GM19463 (cell line): ENCODE measurements around the gene TEP1.
"Not testable (repeated sequence)": the region's sequence is repeated elsewhere in the genome, so short reads cannot be mapped to it uniquely, and the experiment has no call there.

Source experiments
- ATAC-seq: cut with Tn5 transposase; IDR thresholded peaks from one replicate; pipeline ENCODE4 v1.9.1; 2021; ENCODE audit warnings: mild to moderate bottlenecking, moderate library complexity; ENCODE audit not compliant: unreplicated experiment

Gene TEP1

DNA sequence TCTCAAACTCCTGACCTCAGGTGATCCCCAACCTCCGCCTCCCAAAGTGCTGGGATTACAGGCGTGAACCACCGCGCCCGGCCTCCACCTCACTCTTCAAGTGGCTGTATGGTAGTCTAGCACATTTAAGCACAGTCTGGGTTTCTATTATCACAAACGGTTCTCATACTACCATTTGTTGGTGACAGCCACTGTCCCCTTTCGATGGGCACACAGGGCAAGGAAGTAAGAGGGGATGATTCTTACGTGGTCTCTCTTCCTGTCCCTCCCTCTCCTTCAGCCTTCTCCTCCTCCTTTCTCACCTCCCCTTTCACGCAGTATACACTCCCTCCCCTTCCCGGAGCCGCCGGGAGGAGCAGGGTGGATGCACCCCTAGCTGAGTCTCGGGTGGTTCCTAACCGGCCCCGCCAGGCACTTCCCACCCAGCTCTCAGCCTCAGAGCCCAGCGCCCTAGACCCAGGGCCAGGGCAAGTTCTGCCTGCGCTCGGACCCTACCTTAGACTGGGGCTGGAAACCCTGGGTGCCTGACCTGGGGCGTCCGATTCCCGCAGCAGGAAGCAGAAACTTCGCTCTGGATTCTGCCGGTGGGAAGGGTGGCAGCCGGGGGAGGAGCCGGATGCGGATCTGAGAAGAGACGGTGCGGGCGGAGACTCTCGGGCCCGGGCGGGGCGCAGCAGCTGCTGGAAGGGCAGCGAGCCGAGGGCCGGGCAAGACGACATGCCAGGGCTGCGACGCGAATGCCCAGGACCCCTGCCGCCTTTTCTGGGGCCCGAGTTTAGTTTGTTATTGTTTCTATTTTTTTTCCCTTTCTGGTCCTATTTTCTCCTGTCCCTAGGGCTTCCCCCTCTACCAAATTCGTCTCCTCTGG is at the start of gene TEP1:
Gene TEP1, minus strand, starts transcription at position 626 of the 868 bp plus-strand sequence. CDS start 5,062 bp downstream, outside the sequence.
- ATAC-seq = peak; percentile 79

DNA sequence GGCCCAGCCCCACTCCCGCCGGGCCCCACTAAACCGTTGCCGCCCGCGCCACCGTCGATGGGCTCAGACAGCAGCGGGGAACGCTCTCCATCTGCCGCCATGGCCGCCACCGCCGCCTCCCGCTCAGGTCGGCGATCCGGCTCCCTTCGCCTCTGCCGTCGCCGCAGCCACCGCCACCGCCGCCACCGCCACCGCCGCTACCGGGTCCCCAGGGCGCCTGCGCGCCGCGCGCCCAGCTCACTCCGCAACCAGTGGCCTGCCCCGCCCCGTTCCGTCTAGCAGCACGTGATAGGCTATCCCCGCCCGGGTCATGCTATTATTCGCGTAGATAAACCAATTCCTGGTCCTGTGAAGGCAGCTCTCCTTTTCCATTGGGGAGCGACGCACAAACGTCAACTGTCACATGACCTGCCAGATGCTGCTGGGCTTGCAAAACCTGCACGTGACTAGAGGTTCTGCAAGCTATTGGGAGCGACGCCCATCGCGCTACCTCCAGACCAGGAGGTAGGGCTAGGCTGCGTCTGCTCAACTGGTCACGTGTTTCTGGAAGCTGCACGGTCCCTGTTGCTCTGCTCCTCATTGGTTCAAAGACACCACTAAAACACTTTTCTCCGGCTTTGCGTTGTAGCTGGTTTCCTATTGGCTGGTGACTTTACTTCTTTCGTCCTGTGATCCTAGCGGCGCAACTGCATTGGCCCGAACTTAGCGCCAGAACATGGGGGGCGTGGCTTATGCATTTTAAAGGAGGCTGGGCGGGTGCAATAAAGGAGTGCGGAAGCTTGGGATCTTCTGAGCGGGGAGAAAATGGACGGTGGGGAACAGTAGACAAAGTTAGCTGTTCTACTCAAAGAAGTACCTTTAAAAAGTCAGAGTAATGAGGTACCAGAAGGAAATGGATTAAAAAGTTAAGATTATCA is 48.2 kb upstream of the TEP1 start, which contains the start of gene PIP4P1:
Gene PIP4P1, minus strand, starts transcription at position 210 of the 917 bp plus-strand sequence. Its CDS starts 109 bp downstream, at position 101.
- peak; percentile 92 for ATAC-seq

DNA sequence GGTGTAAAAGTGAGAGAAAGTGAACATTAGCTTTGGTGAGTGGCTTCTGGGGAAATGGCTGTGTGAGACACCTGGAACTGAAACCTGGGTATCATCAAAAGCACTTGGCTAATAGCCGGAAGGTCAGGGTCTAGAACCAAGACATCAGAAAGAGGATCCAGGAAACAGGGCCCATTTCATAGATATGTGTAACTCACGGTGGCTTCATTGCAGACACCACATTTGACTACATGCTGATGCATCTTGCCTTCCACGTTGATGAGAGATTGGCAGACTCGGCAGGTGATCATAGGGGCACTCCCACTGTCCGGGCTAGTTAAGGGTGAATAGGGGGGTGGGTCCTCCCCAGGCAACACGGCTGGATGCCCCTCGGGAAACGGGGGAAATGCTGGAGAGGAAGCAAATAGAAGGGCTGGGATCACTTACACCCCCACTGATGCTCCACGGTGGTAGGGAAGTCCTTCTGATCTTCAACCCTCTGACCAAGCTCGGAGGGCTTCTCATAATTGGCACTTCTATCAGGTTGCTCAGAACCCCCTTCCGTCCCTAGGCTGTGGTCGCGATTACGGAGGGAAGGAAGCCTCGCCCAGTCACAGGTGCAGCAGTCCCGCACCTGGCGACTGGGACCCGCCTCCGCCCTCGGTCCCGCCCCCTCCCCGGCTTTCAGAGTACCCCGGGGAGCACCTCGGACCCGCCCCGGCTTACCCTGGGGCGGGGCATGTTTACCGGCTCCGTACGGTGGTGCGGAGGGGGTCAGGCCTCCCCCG is 47.3 kb upstream of the TEP1 start:
- peak; percentile 1 for ATAC-seq

DNA sequence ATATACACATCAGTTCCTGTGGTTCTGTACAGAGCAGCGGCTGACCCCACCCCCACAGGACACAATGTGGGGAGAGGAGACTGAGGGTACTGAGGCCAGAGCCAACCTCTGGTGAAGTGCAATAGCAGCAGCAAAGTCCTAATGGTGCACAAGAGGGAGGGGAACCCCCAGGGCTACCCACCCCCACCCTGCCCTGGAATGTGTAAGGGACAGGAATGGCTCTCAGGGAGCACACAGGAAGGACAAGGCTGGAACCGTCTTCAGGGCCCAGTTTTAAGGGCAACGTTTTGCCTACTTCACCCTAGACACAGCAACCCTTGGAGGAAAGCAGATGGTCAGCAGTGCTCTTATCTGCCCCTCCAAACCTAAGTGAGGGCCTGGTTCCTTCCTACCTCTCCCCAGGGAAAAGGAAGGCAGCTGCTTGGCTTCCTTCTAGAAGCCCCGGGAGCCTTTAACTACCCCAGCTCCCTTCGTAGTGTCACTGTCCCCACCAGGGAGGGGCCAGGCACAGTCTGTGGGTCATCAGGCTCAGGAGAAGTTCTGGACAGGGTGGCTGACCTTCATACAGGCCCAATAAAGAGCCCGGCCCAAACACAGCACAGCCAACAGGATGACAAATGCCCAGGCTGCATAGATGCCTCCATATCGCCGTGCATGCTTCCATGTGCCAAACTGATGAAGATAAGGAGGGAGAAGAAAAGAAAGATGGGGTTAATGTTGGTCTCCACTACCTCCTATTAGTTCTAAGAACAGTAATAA is 44.9 kb upstream of the TEP1 start:
- no peak for ATAC-seq

DNA sequence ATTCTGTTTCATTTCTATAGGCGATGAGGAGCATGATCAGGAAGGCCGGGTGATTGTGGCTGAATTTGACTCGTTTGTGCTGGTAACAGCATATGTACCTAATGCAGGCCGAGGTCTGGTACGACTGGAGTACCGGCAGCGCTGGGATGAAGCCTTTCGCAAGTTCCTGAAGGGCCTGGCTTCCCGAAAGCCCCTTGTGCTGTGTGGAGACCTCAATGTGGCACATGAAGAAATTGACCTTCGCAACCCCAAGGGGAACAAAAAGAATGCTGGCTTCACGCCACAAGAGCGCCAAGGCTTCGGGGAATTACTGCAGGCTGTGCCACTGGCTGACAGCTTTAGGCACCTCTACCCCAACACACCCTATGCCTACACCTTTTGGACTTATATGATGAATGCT is 43.7 kb upstream of the TEP1 start:
- no peak for ATAC-seq

DNA sequence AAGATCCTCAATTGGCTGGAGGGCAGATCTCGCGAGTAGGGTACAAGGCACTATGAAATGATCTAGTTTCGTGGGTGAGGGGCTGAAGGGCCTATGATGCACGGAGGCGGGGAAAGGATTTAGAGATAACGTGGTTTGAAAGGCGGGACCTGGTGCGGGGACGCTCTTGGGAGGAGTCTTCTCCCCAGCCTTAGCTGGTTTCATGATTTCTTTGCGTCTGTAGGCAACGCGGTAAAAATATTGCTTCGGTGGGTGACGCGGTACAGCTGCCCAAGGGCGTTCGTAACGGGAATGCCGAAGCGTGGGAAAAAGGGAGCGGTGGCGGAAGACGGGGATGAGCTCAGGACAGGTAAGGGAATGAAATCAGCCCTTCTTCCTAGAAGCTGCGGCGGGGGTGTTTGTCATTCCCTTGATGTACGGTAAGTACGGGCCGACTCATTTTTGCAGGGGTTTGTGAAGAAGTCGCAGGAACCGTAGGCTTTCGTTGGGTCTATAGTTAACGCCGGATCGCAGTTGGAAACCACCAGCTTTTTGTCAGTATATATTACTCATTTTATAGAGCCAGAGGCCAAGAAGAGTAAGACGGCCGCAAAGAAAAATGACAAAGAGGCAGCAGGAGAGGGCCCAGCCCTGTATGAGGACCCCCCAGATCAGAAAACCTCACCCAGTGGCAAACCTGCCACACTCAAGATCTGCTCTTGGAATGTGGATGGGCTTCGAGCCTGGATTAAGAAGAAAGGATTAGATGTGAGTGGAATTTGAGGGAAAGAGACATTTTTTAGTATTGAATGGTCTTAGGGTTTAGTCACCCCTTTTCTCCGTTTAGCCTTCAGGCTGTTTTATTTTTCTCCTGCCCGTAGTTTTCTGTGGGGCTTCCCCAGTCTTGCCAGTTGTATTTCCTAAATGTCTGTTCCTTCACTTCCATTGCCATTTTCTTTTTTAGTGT is 42.3 kb upstream of the TEP1 start:
- peak; percentile 37 for ATAC-seq

DNA sequence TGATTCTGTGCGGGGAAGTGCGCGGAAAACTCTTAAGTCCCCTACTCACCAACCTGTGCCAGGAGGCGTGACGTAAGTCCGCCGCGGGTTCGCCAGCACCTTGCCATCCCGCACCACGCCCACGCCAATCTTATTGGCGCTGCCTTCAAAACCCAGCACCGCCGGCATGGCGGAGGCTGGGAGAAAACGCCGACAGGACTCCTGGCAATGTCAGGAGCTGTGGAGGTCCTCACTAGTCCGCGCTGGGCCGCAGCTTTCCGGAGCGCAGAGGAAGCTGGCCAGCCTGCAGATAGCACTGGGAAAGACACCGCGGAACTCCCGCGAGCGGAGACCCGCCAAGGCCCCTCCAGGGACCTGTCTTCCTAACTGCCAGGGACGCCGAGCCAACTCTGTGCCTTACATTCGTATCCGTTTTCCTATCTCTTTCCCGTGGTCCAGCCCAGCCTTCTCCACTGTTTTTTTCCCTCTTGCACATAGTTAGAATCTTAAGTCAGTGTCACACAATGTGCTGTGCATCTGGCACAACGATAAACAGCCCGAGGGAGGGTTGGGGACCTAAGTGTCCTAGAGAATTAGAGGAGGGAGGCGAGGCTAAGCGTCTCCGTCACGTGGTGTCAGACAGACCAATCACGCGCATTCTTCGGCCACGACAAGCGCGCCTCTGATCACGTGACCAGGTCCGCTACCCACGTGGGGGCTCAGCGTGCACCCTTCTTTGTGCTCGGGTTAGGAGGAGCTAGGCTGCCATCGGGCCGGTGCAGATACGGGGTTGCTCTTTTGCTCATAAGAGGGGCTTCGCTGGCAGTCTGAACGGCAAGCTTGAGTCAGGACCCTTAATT is 41.4 kb upstream of the TEP1 start, which contains the start of the genes APEX1 and OSGEP:
Gene APEX1, plus strand, starts transcription at position 711 of the 839 bp plus-strand sequence. CDS start 420 bp downstream, outside the sequence.
Gene OSGEP, minus strand, starts transcription at position 297 of the 839 bp plus-strand sequence. Its CDS starts 129 bp downstream, at position 168.
- peak; percentile 85 for ATAC-seq

DNA sequence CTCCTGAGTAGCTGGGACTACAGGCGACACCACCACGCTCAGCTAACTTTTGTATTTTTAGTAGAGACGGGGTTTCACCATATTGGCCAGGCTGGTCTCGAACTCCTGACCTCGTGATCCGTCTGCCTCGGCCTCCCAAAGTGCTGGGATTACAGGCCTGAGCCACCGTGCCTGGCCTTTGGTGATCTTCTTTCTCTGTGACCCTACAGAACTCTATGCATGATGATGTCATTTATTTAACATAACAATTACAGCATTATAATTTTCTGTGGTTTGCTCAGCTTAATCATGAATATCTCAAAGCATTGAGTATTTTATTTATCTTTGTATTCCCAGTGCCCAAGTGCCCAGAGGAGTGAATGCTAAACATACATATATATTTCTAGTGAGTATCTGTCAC is 39.5 kb upstream of the TEP1 start:
- not testable (repeated sequence) for ATAC-seq

DNA sequence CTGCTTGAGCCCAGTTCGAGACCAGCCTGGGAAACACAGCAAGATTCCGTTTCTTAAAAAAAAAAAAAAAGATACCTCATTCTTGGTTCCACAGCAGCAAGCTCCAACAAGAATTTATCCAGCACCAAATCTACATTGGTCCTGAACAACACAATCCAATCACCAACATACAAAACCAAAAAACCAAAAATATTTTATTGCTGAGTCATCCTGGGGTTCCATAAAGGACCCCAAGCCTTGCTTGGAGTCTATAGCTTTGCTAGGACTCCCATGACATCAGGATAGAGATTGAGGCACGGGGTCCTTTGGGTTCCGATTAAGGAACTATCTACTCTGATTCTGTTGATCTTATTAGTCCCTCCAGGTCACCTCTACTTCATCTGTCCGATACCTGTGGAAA is 33.6 kb upstream of the TEP1 start:
- ATAC-seq = no peak

DNA sequence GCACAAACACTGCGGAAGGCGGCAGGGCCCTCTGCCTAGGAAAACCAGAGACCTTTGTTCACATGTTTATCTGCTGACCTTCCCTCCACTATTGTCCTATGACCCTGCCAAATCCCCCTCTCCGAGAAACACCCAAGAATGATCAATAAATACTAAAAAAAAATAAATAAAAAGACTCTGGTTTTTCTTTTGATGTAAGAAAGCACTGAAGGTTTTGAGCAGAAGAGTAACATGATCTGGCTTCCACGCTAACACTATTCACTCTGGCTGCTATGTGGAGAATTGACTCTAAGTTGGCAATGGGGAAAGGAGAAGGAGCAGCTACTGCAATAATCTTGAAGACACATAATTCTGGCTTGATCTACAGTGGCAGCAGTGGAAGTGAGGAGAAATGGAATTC is 30.3 kb upstream of the TEP1 start:
- ATAC-seq = not testable (repeated sequence)

DNA sequence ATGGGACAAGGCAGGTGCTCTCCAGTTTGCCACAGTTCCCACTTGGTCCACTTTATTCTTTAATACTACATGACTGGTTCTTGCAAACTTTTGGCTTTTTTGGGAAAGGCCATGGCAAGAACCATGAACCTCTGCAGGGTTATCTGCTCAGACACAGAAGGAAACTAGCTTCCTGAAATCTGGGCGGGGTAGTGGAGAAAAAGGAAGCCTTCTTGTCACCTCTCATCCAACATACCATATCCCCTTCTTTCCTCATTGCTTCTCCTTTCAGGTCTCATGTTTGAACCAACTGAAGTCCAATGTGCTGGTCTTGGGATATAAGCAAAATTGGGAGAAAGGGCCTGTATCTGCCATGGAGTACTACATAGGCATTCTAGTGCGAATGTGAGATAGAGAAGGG is 28.2 kb upstream of the TEP1 start:
- no peak for ATAC-seq

DNA sequence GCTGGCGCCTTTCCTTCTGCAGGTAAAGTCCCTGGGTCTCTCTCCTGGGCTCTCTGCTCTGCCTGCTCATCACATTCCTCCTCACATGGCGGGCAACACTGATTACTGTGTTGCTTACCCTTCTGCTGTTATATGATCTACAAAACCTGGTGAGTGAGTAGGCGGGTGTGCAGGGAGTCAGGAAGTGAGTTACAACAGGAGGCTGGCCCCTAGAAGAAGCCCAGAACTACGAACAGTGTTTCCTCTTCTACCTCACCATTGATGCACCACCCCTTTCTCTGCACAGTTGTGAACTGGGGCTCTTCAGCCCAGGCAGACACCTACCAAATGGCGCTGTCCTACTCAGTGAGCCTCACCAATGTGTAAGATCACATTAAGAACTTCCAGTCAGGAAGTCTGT is 27.6 kb upstream of the TEP1 start:
- ATAC-seq = peak; percentile 47

DNA sequence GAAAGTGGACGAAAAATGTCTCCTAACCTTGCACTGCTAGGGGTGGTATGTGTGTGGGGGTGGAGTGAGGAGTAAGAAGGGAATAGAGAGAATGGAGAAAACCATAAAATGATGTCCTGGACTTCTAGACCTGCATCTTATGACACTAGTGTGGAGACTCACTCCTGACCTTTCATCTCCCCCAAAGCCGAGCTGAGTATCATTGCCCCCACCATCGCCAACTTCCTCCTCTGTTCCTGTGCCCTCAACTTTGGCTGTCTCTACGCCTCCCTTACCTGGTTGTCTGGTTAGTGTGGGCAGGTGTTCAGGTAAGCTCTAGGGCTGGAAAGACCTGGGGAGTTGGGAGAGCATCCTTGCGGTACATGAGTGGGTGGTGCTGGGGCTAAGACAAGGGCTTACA is 27.2 kb upstream of the TEP1 start:
- ATAC-seq = no peak

DNA sequence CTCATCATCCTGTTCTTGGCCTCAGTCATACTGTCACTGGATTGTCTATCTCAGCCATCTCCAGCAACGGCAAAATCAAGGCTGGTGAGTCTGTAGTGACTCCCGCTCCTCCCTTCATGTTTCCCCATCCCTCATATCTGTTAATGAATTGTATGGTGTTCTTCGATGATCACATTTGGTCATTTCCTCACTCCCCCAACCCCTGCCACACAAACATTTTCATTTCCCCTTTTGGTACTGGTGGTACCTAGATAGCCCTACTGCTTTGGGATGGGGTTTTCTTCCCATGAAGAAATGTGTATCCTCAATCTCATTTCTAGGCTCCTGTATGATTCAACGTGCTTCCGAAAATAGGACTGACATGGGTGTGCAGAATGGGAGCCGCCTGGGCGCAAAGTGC is 25.4 kb upstream of the TEP1 start:
- no peak for ATAC-seq

DNA sequence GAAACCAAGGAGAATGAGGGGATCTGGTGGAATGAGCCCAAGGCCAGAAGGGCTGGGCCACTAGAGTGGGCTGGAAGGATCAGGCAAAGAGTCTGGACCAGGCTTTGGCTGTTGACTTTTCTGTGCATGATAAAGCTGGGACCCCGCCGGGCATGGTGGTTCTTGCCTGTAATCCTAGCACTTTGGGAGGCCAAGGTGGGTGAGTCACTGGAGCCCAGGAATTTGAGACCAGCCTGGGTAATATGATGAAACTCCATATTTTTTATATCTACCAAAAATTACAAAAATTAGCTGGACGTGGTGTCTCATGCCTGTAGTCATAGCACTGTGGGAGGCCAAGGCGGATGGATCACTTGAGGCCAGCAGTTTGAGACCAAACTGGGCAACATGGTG is 23.1 kb upstream of the TEP1 start:
- ATAC-seq = no peak

DNA sequence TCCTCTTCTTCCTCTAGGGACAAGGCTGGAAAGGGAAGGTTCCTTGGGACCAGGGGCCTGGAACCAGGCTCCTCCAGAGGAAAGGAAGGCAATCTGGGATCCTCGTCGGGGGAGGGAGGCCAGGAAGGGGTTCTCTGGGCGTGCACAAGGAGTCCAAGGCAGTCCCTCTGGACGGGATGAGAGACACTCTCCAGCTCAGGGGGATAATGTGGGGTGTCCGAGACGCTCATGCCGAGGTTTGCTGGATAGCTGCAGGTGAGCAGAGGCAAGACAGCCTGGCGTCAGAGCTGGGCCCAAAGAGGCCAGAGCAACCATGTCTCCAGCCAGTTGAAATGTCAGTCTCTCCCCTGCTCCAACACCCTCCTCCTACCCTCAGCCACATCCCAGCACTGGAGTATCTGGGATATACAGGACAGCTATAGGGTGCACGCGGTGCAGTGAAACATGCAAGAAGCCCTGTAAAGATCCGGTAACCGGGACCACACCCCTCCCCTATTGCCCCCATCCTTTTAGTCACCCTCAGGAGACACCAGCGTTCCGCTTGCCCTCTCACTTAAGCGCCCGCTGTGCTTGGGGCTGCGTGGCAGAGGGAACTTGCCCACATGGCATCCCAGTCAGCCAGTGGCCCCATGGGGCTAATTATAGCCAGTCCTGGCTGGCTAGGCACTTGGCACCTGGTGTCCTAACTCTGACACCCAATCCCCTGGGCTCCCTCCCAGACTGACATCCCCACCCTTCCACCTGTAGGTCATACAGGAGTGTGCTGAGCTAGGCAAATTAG is 22.5 kb upstream of the TEP1 start, which contains the start of gene KLHL33:
Gene KLHL33, minus strand, starts transcription at position 585 of the 781 bp plus-strand sequence. Its CDS starts 355 bp downstream, at position 230.
- ATAC-seq = no peak
